ENCODE data around the gene PPFIBP1. TPM values are rescaled to one million over a fixed set of nuclear protein-coding genes. Genes with fewer than 3 reads are reported as not detected.
"Not testable (repeated sequence)": the region's sequence is repeated elsewhere in the genome, so short reads cannot be mapped to it uniquely, and the experiment has no call there.

PPFIBP1 gene
- total and polyA plus RNA-seq, 2 experiments from 2014 or later: 23.9 to 38.6 TPM

GRCh38 chr12:27539191-27539631 is 15.2 kb downstream of the PPFIBP1 start:
- no peak for DNase-seq (ENCODE audit: low spot score)
- no peak overlapping the region for H3K4me3 ChIP-seq
- H3K27ac ChIP-seq: peak overlapping the region; percentile 21
- WGBS (ENCODE audit: low lambda C conversion rate, missing lambda C conversion rate): 32% methylated on average over 4 of the region's 4 CpGs
- no peak overlapping the region for H2AFZ ChIP-seq
- peaks cover 2% of the 10 kb centered on the region for H4K20me1 ChIP-seq (ENCODE audit: insufficient read depth, poor library complexity, severe bottlenecking)
- no peaks in the 10 kb centered on the region for H3K9me3 ChIP-seq (ENCODE audit: low read depth)
- H3K79me2 ChIP-seq: peaks cover 87% of the 10 kb centered on the region
- no peak for TF ChIP-seq EZH2 (IDR thresholded peaks at IDR 0.05; ENCODE audit: borderline replicate concordance)
- TF ChIP-seq EZH2phosphoT487 (IDR thresholded peaks at IDR 0.05; ENCODE audit: low read depth, severe bottlenecking, unreplicated experiment): no peak
- no peak for TF ChIP-seq CTCF (IDR thresholded peaks at IDR 0.05; ENCODE audit: poor library complexity)
- H3K4me2 ChIP-seq: peak overlapping the region; percentile 26
- no peaks in the 10 kb centered on the region for H3K27me3 ChIP-seq
- peaks cover 13% of the 10 kb centered on the region for H3K4me1 ChIP-seq (ENCODE audit: insufficient read depth)
- H3K9me2 ChIP-seq (replicated peaks; ENCODE audit: insufficient read depth): no peaks in the 10 kb centered on the region
- H3K36me3 ChIP-seq (replicated peaks; ENCODE audit: insufficient read depth, low read depth): no peaks in the 10 kb centered on the region

DNA sequence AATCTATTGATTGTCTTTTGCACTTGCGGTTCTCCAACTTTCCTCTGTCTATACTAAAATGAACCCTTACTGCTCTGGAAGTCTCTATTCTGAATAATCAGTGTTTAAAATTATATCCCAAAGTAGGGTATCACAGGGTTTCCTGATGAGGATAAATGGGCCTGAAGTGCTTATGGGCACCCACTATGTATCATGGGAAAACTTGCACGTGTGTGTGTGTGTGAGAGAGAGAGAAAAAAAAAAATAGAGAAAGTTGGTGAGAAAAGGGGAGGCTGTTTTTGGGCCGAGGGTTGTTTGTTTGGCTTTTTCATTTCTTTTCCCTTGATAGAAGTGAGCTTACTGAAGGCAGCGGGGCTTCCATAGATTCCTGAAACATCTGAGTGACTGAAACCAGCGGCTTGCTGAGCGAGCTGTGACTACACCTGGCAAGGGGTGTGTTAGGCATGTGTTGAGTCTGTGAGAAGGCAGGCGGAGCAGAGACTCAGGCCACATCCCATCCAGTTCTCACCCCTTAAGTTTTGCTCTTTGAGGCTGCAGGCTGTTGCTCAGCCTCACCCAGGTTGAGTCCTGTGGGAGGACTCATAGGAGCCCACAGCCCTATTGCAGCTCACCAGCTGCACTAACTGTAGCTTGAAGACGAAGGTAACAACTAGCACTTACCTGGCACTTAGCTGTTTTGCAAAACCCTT is 17.2 kb downstream of the PPFIBP1 start:
- H3K27ac ChIP-seq: peak overlapping the region; percentile 11
- DNase-seq (ENCODE audit: low spot score): no peak
- no peaks in the 10 kb centered on the region for H3K27me3 ChIP-seq
- H3K79me2 ChIP-seq: peaks cover 85% of the 10 kb centered on the region
- peaks cover 2% of the 10 kb centered on the region for H4K20me1 ChIP-seq (ENCODE audit: insufficient read depth, poor library complexity, severe bottlenecking)
- no peaks in the 10 kb centered on the region for H3K36me3 ChIP-seq (replicated peaks; ENCODE audit: insufficient read depth, low read depth)
- no peaks in the 10 kb centered on the region for H3K9me2 ChIP-seq (replicated peaks; ENCODE audit: insufficient read depth)
- H3K4me2 ChIP-seq: no peak overlapping the region
- 79% methylated on average over 8 of the region's 8 CpGs for WGBS (ENCODE audit: low lambda C conversion rate, missing lambda C conversion rate)
- no peak for TF ChIP-seq EZH2phosphoT487 (IDR thresholded peaks at IDR 0.05; ENCODE audit: low read depth, severe bottlenecking, unreplicated experiment)
- no peak for TF ChIP-seq CTCF (IDR thresholded peaks at IDR 0.05; ENCODE audit: poor library complexity)
- no peak for TF ChIP-seq EZH2 (IDR thresholded peaks at IDR 0.05; ENCODE audit: borderline replicate concordance)
- H3K4me1 ChIP-seq (ENCODE audit: insufficient read depth): peaks cover 13% of the 10 kb centered on the region
- H3K4me3 ChIP-seq: no peak overlapping the region
- no peaks in the 10 kb centered on the region for H3K9me3 ChIP-seq (ENCODE audit: low read depth)
- no peak overlapping the region for H2AFZ ChIP-seq

DNA sequence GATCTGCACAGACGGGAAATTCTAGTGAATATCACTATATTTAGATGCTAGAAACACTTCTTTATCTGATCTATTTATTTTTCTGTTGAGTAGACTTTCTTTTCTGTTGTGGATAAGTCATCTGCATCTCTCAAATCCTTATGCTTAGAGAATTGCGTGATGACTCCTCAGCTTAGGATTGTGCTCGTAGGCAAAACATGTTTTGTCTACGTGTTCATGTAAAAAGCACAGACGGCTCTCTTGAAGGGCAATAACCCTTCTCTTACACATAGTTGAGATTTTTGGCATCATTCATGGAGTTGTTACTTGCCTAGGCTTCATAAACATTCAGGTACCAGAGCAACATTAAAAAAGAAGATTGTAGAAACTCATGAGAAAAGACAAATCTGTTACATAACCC is 18.6 kb downstream of the PPFIBP1 start:
- H3K36me3 ChIP-seq (replicated peaks; ENCODE audit: insufficient read depth, low read depth): no peaks in the 10 kb centered on the region
- no peaks in the 10 kb centered on the region for H3K9me3 ChIP-seq (ENCODE audit: low read depth)
- H3K27ac ChIP-seq: peak overlapping the region; percentile 52
- TF ChIP-seq EZH2phosphoT487 (IDR thresholded peaks at IDR 0.05; ENCODE audit: low read depth, severe bottlenecking, unreplicated experiment) (no peak), EZH2 (IDR thresholded peaks at IDR 0.05; ENCODE audit: borderline replicate concordance) (no peak)
- H3K9me2 ChIP-seq (replicated peaks; ENCODE audit: insufficient read depth): no peaks in the 10 kb centered on the region
- no peaks in the 10 kb centered on the region for H3K27me3 ChIP-seq
- H4K20me1 ChIP-seq (ENCODE audit: insufficient read depth, poor library complexity, severe bottlenecking): peaks cover 2% of the 10 kb centered on the region
- H3K4me2 ChIP-seq: peak overlapping the region; percentile 5
- H3K4me1 ChIP-seq (ENCODE audit: insufficient read depth): peaks cover 13% of the 10 kb centered on the region
- no peak overlapping the region for H3K4me3 ChIP-seq
- 46% methylated on average over 5 of the region's 5 CpGs for WGBS (ENCODE audit: low lambda C conversion rate, missing lambda C conversion rate)
- peak; percentile 66 for DNase-seq (ENCODE audit: low spot score)
- H3K79me2 ChIP-seq: peaks cover 85% of the 10 kb centered on the region
- no peak overlapping the region for H2AFZ ChIP-seq

DNA sequence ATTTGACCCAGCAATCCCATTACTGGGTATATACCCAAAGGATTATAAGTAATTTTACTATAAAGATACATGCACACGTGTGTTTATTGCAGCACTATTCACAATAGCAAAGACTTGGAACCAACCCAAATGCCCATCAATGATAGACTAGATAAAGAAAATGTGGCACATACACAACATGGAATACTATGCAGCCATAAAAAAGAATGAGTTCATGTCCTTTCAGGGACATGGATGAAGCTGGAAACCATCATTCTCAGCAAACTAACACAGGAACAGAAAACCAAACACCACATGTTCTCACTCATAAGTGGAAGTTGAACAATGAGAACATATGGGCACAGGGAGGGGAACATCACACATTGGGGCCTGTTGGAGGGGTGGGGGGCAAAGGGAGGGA is 20.9 kb downstream of the PPFIBP1 start:
- H3K4me2 ChIP-seq; H2AFZ ChIP-seq; H3K27ac ChIP-seq; H3K9me2 ChIP-seq (replicated peaks; ENCODE audit: insufficient read depth); H3K9me3 ChIP-seq (ENCODE audit: low read depth); H3K4me3 ChIP-seq; DNase-seq (ENCODE audit: low spot score); H4K20me1 ChIP-seq (ENCODE audit: insufficient read depth, poor library complexity, severe bottlenecking); H3K36me3 ChIP-seq (replicated peaks; ENCODE audit: insufficient read depth, low read depth); H3K27me3 ChIP-seq: not testable (repeated sequence)
- Histone ChIP-seq H3K4me1 (ENCODE audit: insufficient read depth) (peaks cover 11% of the 10 kb centered on the region), H3K79me2 (peaks cover 82% of the 10 kb centered on the region)
- 100% methylated on average over 1 of the region's 1 CpG for WGBS (ENCODE audit: low lambda C conversion rate, missing lambda C conversion rate)

Measured in hepatocyte (in vitro differentiated cells).